GM13977 (cell line): ENCODE data around the gene PALMD.

ENCODE experiments used
- DNase-seq: peaks from one replicate; pipeline ENCODE4 v3.0.0; 2012; ENCODE audit warnings: low spot score
- in situ Hi-C: fragments of 300-500 bp; cut with MboI; formaldehyde crosslinking; loops from one replicate; pipeline ENCODE4 v1.12.0; 2022; ENCODE audit warnings: low sequenced_read_pairs, low pct_unique_long_range_greater_than_20kb, mixed read lengths, inconsistent platforms; ENCODE audit not compliant: unreplicated experiment
- TF ChIP-seq, protein P1 (sequence below): IDR thresholded peaks from 2 replicates; pipeline ENCODE4 v1.5.1; 2012; ENCODE audit warnings: mild to moderate bottlenecking, control low read depth; ENCODE audit not compliant: insufficient read depth; ENCODE audit errors: extremely low read depth, missing control alignments

PALMD gene

DNA sequence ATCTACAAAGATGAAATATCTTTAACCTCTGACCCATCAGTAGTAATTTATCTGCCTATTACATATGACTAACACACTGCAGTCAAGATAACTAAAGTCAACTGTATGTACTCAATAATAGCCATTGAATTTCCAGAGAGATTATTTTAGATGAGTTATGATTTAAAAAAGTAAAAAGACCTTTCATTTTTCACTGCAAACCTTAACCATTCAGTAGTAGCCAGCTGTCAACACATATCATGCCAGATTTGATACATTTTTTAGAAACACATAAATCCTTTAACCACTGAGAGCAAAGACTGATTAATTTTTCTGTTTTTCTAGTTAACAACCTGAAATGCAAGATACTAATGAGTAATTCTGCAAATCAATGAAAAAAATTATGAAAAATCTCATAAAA, 31.0 kb downstream of the PALMD start:
- TF ChIP-seq, protein P1, sequence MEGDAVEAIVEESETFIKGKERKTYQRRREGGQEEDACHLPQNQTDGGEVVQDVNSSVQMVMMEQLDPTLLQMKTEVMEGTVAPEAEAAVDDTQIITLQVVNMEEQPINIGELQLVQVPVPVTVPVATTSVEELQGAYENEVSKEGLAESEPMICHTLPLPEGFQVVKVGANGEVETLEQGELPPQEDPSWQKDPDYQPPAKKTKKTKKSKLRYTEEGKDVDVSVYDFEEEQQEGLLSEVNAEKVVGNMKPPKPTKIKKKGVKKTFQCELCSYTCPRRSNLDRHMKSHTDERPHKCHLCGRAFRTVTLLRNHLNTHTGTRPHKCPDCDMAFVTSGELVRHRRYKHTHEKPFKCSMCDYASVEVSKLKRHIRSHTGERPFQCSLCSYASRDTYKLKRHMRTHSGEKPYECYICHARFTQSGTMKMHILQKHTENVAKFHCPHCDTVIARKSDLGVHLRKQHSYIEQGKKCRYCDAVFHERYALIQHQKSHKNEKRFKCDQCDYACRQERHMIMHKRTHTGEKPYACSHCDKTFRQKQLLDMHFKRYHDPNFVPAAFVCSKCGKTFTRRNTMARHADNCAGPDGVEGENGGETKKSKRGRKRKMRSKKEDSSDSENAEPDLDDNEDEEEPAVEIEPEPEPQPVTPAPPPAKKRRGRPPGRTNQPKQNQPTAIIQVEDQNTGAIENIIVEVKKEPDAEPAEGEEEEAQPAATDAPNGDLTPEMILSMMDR: no peak
- DNase-seq: no peak
- in situ Hi-C loops: loop anchor here (25.0 kb wide), 1 partner anchor 490 kb away; no protein-coding TSS in a partner anchor

DNA sequence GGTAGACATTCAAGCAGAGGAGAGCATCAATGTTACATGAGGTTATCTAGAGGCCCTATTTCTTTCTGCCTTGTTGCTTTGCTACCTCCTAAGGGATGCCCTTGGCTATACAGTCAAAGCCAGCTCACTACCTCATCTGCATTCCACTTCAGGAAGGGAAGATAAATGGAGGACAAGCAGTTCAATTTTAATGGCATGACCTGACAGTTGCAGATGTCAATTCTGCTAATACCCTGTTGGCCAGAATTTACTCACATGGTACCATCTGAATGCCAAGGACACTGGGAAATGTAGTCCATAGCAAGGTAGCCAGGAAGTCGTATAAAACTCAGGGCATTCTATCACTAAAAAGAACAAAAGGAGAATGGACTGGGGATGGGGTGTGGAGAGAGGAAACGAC, 31.5 kb downstream of the PALMD start:
- TF ChIP-seq, protein P1: no peak
- in situ Hi-C loops: loop anchor here (25.0 kb wide), 1 partner anchor 490 kb away; no protein-coding TSS in a partner anchor
- no peak for DNase-seq

DNA sequence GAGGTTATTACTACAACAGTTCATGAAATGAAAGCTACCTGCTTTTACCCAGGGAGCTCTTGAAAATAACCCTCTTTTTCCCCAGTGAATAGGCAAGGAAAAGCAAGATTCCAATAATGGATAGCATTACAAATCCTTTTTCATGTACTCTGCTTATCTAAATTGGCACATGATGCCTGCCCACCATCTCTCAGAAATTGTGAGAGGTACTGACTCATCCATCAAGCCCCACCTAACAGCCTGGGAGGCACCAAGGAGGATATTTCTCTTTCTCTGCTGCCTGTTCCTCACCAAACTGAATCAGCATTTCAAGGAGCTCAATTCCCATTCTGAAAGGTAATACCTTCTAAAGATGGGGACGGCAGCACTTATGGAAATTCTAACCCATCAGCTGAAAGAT, 34.4 kb downstream of the PALMD start:
- DNase-seq: no peak
- in situ Hi-C loops: loop anchor here (25.0 kb wide), 1 partner anchor 493 kb away; no protein-coding TSS in a partner anchor

DNA sequence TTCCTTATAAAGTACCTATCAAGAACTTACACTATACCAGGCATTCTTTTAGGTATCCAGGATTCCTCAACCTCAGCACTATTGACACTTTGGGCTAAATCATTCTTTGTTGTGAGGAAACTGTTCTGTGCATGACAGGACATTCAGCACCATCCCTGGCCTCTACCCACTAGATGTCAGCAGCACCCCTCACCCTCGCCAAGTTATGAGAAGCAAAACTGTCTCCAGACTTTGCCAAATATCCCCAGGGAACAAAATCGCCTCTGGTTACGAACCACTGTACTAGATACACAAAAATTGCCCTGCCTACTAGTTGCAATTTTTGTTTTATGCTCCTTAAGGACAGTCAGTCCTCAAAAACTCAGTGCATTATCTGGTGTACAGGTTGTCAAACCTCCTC, 35.7 kb downstream of the PALMD start:
- DNase-seq: no peak
- in situ Hi-C loops: loop anchor here (25.0 kb wide), 1 partner anchor 494 kb away; no protein-coding TSS in a partner anchor
- TF ChIP-seq, protein P1: peak; percentile 20

More for the DNA sequence above, 34.4 kb downstream of the PALMD start:
- TF ChIP-seq, protein P1: no peak

DNA sequence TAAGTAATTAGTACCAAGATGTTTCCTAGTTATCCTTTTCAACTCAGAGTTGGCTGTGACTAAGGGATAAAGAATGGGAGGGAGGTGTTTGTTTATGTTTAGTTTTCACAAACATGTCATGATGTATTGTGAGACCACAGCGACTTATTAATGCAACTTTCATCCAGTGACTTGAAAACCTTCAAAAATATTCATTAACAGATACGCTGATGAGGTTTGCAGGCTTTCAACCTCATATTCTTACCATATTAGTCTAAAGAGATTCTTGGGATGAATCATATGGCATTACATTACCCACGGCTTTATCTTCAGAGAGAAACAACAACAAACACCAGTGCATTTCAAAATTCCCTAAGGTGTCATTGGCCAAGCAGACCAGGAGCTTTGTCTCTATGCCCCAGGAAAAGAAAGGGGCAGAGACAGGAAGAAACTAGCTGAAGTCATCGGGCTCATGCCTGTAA, 36.4 kb downstream of the PALMD start:
- in situ Hi-C loops: loop anchor here (25.0 kb wide), 1 partner anchor 495 kb away; no protein-coding TSS in a partner anchor
- DNase-seq: no peak
- TF ChIP-seq, protein P1: no peak

DNA sequence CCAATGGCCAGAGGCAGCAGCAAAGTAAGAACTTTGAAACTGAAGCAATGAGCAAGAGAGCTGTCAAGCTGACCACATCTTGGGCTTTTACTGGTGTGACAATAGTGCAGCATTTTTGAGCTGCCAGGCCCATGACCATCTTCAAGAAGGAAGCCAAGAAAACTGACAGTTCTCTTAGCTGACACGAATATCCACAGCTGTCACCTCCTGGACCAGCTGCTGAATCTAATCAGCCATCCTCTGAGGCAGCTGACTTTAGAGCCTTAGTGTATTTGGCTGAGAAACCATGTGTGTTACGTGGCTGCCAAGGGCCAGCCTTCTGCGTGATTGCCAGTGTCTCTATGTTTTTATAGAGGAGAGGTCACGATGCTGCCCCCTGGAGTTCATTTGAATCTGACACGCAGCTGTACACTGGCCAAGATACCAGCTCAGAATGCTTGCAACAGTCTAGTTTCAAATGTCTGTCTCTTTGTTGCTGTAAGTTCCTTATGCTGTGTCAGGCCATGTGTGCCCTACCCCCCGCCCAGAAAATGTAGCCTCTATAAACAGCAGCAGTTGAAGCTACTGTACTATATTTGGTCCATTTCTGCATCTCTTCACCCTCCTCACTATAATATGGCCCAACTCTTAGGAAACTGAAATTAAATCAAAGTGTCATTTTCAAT, 39.7 kb downstream of the PALMD start:
- DNase-seq: peak; percentile 8
- TF ChIP-seq, protein P1: peak; percentile 57
- in situ Hi-C loops: loop anchor here (25.0 kb wide), 1 partner anchor 498 kb away; no protein-coding TSS in a partner anchor
